Measurements from ENCODE around the gene ZKSCAN5.

Gene ZKSCAN5

DNA sequence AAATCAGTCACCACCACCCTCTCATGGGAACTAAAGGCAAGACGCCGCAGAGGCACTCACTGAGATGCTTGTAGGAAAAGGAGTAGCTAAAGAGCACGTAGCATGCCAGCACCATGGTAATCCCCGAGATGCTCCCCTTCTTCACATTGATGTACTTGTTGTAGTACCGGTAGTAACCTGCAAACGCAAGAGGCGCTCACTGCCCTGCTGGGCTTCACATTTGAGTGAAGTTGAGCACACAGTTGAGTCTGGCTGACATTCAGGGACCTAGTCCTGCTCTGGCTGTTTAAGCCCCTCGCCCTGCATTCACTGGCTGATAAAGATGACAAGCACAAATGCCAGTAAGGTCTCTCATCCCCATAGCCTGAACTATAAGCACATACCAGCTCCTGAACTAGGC is 45.4 kb upstream of the ZKSCAN5 start:
- no peaks in the 10 kb centered on the region for H3K27me3 Mint-ChIP-seq (ENCODE audit: low read depth, poor library complexity)
- peaks cover 8% of the 10 kb centered on the region for H3K9me3 Mint-ChIP-seq
- H3K36me3 Mint-ChIP-seq (ENCODE audit: low read depth): peaks cover 57% of the 10 kb centered on the region
- H3K27ac Mint-ChIP-seq: peak overlapping the region; percentile 60
- TF ChIP-seq, protein P1, sequence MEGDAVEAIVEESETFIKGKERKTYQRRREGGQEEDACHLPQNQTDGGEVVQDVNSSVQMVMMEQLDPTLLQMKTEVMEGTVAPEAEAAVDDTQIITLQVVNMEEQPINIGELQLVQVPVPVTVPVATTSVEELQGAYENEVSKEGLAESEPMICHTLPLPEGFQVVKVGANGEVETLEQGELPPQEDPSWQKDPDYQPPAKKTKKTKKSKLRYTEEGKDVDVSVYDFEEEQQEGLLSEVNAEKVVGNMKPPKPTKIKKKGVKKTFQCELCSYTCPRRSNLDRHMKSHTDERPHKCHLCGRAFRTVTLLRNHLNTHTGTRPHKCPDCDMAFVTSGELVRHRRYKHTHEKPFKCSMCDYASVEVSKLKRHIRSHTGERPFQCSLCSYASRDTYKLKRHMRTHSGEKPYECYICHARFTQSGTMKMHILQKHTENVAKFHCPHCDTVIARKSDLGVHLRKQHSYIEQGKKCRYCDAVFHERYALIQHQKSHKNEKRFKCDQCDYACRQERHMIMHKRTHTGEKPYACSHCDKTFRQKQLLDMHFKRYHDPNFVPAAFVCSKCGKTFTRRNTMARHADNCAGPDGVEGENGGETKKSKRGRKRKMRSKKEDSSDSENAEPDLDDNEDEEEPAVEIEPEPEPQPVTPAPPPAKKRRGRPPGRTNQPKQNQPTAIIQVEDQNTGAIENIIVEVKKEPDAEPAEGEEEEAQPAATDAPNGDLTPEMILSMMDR (IDR thresholded peaks at IDR 0.05): peak; percentile 11
- H3K4me3 Mint-ChIP-seq: no peak overlapping the region
- peaks cover 9% of the 10 kb centered on the region for H3K4me1 Mint-ChIP-seq
- no peak for DNase-seq

DNA sequence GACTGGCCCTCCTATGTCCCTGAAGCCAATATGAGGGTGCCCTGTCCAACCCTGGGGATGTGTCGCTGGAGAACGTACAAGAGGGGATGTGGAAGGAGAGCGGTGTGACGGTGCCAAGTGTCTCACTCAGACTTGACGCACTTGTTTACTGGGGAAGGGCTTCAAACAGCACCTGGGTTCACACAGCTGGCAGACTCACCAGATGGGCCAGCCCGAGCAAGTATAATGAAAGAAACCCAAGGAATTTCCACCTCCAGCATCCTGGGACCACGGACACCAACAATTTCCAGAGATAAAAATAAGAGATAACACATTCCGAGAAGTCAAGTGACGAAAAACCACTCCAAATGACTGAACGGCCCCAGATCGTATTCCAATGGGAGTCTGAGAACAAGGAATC is 43.8 kb upstream of the ZKSCAN5 start:
- Mint-ChIP-seq H3K27ac (no peak overlapping the region), H3K27me3 (ENCODE audit: low read depth, poor library complexity) (no peaks in the 10 kb centered on the region), H3K4me3 (no peak overlapping the region), H3K36me3 (ENCODE audit: low read depth) (peaks cover 59% of the 10 kb centered on the region), H3K4me1 (peaks cover 19% of the 10 kb centered on the region), H3K9me3 (peaks cover 9% of the 10 kb centered on the region)
- TF ChIP-seq, protein P1 (IDR thresholded peaks at IDR 0.05): no peak
- no peak for DNase-seq

DNA sequence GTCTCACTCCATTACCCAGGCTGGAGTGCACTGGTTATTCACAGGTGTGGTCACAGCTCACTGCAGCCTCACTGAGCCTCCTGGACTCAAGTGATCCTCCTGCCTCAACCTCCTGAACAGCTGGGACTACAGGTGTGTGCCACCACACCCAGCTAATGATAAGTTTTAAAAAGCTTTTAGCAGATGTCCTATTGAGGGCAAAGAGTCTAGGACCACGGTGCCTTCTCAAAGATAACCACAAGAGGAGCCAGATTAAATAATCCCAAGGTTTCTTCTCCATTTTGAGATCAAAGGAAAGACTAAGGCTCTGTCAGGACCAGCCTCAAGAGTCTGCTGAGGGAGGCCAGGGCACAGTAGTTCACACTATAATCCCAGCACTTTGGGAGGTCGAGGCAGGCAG is 43.2 kb upstream of the ZKSCAN5 start:
- Mint-ChIP-seq H3K27ac (no peak overlapping the region), H3K27me3 (ENCODE audit: low read depth, poor library complexity) (no peaks in the 10 kb centered on the region), H3K9me3 (peaks cover 12% of the 10 kb centered on the region)

DNA sequence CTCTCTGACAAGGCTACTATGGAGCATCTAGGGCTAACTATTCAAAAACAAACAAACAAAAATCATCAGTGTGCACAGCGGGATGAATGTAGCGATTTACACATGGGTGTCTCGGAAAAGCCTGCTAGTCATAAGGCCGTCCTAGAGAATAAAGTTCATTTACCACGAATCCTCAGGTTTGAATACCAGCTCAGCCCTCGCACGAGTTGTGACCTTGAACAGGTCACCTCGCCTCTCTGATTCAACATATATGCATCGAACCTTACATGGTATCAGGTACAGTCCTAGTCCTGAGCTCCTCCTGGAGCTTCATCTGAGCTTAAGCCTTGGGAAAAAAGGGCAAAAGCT is 39.1 kb upstream of the ZKSCAN5 start:
- TF ChIP-seq, protein P1 (IDR thresholded peaks at IDR 0.05): no peak
- Mint-ChIP-seq H3K27ac (peak overlapping the region; percentile 92), H3K36me3 (ENCODE audit: low read depth) (peaks cover 35% of the 10 kb centered on the region), H3K4me3 (peak overlapping the region; percentile 90), H3K4me1 (peaks cover 25% of the 10 kb centered on the region), H3K27me3 (ENCODE audit: low read depth, poor library complexity) (peaks cover 33% of the 10 kb centered on the region), H3K9me3 (peaks cover 15% of the 10 kb centered on the region)
- DNase-seq: no peak

More for the DNA sequence above, 43.2 kb upstream of the ZKSCAN5 start:
- TF ChIP-seq, protein P1 (IDR thresholded peaks at IDR 0.05): no peak
- Mint-ChIP-seq H3K4me1 (peaks cover 25% of the 10 kb centered on the region), H3K36me3 (ENCODE audit: low read depth) (peaks cover 59% of the 10 kb centered on the region), H3K4me3 (no peak overlapping the region)
- no peak for DNase-seq

DNA sequence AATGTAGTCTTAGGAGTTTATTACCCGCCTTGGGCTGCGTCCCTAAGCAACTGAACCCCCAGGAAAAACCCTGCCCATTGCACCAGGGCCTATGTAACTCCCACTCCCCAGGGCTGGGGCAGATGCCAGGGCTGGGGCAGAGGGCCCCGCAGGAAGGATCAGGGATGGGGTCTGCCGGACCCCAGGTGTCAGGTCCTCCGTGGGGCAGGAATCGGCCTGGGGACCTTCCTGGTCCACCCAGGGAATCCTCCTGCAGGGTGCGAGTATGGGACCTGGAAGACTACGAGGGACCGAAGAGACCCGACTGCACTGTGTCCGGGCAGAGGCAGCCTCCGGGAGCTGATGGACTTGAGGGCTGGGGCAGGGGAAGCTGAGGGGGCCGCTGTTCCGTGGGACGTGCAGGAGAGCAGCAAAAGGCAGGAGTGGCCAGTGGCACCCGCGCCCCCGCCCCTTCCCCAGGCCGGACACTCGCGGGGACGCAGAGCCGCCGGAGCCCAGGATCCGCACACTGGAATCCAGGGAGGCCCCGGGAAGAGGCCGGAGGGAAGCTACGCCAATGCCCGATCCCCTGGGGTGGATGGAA is 36.0 kb upstream of the ZKSCAN5 start:
- no peak for DNase-seq
- TF ChIP-seq, protein P1 (IDR thresholded peaks at IDR 0.05): no peak
- Mint-ChIP-seq H3K4me3 (no peak overlapping the region), H3K27me3 (ENCODE audit: low read depth, poor library complexity) (peaks cover 45% of the 10 kb centered on the region), H3K27ac (no peak overlapping the region), H3K4me1 (peaks cover 33% of the 10 kb centered on the region), H3K36me3 (ENCODE audit: low read depth) (peaks cover 17% of the 10 kb centered on the region), H3K9me3 (peaks cover 12% of the 10 kb centered on the region)

DNA sequence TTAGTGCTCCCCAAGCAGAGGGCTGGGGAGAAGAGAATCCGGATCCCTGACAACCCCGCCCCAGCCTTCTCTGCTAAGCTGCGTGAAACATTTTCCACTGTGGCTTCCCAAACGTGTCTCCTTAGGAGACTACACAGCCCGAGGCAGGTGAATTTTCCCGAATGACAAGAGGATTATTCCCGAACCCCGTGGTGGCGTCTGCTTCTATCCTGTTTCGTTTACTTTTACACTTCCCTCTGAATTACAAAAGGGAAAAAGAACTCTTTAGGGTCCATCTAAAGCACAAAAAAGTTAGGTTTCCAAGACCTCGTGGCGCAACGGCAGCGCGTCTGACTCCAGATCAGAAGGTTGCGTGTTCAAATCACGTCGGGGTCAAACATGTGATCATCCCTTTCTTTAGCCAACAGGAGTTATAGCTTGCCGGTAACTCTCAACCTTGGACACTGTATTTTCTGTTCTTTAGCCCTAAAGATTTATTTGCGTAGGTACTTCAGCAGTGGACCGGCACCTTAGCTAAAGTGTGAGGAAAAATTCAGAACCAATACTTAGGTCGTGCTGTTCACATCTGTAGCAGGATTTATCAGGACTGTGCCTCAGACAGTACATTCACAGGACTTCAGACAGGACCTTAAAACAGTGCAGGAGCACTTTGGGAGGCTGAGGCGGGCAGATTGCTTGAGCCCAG is 34.9 kb upstream of the ZKSCAN5 start:
- peaks cover 6% of the 10 kb centered on the region for H3K9me3 Mint-ChIP-seq
- no peak overlapping the region for H3K27ac Mint-ChIP-seq
- DNase-seq: no peak
- H3K36me3 Mint-ChIP-seq (ENCODE audit: low read depth): peaks cover 9% of the 10 kb centered on the region
- peaks cover 45% of the 10 kb centered on the region for H3K27me3 Mint-ChIP-seq (ENCODE audit: low read depth, poor library complexity)
- no peak overlapping the region for H3K4me3 Mint-ChIP-seq
- H3K4me1 Mint-ChIP-seq: peaks cover 33% of the 10 kb centered on the region
- TF ChIP-seq, protein P1 (IDR thresholded peaks at IDR 0.05): no peak
